ENCODE results near the gene GPR107.

GPR107 gene

DNA sequence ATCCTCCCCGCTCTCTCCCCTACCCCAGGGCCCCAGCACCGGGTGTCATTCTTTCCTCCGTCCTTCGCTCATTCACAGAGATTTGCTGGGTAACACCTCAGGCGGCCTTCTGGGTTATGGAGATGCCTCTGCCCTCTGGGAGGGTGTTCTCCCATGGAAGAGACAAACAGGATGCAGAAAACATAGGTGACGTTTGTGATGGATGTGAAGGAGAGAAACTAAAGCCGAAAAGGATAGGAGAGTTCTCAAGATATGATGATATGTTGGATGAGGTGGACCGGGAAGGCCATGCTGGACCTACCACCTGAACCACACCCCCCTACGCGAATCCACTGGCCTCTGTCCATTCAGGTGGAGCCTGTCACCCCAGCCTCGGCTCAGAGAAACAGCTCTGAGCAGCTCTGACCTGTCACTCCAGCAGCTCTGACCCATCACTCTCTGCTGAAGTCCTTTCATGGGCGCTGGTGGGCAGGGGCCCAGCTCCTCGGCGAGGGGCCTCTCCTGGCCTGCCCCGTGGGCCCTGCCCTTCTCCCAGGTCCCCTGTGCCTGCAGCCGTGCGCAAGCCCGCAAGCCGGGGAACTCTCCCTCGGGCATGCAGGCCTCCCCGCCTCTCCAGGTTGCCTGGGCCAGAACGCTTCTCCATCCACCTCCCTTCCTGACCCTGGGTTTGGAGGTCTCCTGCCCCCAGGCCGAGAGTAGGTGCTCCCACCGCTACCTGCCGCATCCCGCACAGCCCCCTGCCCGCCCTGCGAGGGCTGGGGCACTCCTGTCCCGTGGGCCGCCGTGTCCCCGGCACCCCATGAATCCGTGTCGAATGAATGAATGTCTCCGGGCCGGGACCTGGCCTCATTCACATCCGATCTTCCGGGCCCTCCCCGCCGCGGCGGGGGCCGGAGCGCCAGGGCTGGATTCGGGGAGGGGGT, 117.8 kb downstream of the GPR107 start:
- no peak for DNase-seq

DNA sequence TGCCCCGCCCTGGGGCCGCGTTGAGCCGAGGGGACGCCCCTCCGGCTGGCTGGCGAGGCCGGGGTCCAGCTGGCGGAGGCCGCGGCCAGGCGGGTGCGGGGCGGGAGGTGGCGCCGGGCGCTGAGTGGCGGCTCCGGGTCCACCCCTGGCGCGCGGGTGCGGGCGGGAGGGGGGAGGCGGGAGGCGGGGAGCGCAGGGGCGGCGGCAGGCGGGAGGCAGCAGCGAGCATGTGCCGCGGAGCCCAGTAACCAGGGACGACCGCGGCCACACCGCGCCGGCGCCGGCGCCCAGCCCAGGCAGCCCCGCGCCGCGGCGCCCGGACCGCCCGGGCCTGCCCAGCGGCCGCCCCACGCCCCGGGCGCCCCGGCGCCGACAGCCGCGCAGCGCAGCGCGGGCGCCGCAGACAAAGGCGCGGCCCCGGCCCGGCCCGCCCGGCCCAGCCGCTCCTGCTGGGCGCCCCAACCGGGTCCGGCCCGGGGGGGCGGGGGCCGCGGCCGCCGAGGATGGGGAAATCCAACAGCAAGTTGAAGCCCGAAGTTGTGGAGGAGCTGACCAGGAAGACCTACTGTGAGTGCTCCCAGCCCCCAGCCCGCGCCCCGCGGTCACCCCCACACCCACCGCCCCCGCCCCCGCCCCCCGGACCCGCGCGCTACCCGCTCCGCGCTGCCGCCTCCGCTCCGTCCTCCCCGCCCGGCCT, 118.6 kb downstream of the GPR107 start, which contains the start of gene NCS1:
Gene NCS1 (plus strand): TSS at position 244 of the 697 bp plus-strand sequence. CDS start 260 bp downstream, at position 504.
- peak; percentile 13 for DNase-seq

DNA sequence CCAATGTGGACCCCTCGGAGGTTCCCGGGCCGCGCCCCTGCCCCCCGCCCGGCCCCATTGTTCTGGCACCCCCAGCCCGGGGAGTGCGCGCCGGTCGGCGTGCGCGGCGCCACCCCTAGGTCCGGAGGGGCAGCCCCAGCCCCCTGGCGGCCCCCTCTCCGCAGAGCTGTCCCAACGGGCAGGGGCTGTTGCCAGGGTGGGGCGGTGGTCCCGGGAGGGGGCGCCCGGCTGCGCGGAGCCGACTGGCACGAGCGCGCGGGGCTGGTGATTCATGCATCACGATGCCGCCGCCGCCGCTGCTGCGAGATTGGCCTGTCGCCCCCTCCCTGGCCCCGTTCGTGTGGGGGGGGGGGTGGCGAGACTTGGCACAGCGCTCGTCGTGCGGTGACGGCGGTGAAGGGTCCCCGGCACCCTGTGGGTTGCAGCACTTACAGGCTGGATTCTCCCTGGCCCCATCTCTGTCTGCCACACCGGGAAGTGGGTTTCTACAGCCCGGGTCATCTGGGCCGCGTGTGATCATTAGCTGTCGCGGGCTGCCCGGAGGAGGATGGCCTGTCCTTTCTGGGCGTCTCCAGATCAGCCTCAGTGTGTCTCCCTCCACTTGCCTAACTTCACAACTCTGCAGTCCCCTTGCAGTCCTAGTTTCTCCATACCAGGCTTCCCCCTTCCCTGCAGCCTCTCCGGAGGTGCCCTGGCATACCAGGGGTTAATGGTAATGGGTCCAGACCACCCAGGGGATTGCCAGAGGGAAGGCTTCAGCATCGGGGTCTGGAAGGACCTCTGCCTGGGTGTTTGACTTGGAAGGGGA, 119.4 kb downstream of the GPR107 start:
- peak; percentile 6 for DNase-seq

DNA sequence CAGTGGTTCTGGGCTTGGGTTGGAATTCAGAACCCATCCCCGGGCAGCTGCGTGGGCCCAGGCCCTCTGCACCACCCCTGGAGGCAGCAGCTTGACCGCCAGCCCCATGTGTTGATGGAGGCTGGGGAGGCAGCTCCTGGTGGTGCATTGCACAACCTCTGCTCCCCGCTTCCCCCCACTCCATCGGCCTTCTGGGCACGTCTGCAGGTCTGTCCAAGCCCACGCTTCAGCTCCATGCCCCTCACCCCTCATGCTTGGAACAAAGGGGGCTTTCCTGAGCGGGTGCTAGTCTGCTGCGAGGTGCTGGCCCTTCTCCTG, 119.9 kb downstream of the GPR107 start:
- DNase-seq, result no peak

DNA sequence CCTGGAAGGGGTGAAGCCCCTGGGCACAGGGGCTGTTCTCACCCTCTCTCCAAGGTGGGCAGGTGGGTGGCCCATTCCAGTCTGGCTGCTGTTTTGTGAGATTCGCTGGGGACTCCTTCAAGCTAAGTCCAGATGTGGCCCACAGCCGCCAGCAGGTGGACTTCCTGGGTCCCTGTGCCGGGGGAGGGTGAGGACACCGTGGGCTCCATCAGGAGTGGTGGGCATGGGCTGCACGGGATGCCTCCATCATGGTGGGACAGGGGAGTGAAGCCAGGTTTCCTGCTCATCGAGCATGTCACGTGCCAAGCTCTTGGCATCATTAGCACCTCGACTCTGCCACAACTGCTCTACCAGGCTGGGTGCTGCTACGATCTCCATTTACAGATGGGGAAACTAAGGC, 120.3 kb downstream of the GPR107 start:
- no peak for DNase-seq

DNA sequence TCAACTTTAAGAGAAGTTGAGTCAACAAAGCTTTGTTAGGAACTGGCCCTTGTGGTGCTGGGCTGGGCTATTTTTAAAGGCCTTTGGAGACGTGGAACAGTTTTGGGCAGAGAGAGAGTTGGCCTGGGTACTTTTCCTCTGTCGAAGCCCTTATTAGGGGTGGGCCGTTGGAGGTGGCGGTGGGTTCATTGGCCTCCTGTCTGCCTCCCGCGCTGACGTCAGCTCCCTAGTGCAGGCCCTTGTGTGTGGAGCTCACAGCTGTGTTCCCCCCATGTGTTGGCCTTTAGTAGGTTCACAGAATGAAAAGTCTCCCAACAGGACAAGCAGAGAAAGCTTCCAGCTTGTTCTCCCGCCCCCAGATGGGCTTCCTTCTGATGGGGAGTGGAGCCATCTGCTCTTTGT, 121.2 kb downstream of the GPR107 start:
- no peak for DNase-seq

DNA sequence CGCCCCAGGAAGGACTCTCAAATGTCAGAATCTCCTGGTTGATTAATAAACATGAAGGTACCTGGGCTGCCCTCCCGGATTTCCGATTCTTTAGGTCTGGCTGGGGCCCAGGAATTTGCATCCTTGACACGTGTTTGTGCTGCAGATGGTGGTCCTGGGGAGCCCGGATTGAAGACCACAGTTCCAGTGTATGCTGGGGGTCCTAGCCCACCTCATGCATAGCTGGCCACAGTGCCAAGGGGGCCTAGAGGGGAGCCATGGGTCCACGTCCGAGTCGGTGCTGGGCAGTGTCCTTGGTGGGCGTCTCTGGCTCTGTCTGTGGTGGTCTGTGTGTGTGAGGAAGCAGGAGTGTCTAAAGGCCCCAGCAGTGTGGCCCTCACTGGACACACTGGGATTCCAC, 121.6 kb downstream of the GPR107 start:
- DNase-seq, result no peak

DNA sequence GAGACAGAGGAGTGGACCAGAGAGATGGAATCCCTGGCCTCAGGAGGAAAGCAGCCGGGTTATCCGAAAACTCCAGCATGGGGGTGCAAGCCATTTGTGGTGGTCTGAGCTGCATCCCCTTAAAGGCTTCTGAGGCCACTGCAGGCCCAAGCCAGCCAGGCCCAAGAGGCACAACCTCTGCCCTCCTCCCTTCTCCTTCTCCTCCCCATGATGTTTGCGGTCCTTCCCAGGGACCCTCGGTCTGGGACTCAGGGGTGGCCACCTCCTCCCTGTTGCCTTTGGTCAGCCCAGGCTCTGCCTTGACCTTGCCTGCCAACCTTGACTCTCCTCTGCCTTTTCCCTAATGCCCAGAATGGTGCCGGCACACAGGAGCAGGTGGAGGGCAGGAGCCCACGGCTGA, 123.1 kb downstream of the GPR107 start:
- DNase-seq, result no peak

DNA sequence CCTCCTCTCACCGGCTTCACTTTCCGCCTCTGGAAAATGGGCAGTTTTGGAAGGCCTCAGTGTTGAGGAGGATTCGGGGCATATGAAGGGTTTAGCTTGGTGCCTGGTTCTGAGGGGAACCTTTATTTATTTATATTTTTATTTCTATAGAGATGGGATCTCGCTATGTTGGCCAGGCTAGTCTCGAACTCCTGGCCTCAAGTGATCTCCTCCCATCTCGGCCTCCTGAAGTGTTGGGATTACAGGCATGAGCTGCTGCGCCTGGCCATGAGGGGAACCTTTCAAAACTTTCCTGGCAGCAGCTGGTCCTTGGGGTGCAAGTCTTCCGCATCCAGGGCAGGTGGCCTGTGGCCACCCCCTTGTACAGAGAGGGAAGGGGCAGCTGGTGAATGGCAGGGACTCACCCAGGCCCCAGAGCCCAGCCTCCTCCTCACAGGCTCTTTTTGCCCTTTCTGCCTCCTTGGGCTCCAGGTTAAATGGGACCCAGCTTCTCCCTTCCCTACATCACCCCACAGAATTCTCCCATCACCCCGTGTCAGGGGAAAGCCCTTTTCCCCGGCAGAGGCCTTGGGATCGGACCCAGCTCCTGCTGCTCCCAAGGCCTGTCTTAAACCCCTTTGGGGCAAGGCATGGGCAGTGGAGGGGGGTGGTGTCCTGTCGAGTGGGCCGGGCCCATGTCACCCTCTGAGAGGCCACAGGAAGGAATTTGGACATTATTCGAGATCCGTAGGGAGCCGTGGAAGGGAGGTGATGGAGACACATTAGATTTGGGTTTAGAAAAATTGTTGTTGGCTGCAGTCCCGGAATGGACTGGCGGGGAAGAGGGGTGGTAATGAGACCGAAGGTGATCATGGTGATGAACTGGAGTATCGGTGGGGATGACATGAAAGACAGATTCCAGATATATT, 124.4 kb downstream of the GPR107 start:
- DNase-seq, result no peak

DNA sequence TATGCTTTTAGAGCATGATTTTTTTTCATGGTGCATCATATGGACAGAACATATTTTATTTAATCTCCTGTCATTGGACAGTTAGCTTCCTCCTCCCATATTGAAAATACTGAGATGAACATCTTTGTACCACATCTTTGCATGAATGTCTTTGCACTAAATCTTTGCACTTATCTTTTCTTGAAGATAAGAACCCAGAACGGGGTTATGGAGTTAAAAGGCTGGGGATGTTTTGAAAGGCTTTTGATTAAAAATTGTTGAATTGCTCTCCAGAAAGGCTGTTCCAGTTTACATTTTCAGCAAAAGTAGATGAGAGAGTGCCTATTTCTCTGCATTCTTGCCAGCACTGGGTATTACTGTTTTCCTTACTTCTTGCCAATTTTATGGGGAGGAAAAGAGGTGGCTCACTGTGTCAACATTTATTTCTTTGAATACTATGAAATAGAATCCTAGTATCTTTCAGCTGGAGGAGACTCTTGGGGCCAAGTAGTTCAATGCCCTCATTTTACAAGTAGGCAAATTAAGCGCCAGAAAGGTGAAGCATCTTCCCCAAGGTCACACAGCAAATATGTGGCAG, 125.7 kb downstream of the GPR107 start:
- DNase-seq, result no peak

DNA sequence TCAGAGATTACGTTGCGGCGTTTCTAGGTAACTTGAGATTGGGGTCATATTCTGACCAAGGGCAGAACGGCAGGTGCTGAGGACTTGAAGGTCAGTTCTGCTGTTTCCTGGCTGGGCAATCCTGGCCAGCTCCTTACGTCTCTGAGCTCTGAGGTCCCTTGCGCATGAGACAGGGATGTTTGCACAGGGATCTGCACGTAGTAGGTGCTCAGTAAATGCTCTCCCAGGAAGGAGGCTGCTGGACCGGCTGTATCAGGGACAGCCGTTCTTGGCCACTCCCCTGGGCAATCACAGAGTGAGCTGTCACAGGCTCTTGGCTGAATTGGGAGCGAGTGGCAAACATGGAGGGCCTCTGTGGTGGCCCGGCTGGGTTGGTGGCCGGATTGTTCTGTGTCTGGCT, 126.8 kb downstream of the GPR107 start:
- no peak for DNase-seq

DNA sequence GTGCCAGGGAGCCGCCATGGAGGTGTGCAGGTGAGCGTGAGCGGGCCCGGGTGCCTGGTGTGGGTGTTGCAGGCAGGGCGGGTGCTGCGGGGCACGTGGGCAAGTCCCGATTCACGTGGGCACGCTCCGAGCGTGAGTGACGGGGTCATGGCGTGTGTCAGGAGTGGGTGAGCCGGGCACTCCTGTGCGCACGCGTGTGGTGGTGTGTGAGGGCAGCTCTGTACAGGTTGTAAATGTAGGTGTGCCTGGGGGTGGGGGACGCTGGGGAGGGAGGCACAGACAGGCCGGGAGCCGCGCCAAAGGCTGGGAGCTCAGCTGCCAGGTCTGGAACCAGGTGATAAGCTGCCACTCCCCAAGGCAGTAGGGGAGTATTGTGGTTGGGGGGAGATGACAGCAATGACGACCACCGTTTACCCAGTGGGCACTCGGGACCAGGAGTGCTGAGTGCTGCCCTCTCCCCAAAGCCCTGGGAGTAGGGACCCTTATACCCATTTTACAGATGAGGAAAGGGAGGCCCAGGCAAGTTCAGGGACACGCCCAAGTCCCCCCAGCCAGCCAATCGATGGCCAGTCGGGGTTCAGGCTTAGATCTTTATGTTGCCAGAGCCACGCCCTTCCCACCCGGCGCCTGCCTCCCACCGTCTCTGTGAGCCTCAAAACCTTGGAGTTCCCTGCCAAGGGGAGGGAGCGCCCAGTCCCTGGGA, 128.1 kb downstream of the GPR107 start:
- no peak for DNase-seq

DNA sequence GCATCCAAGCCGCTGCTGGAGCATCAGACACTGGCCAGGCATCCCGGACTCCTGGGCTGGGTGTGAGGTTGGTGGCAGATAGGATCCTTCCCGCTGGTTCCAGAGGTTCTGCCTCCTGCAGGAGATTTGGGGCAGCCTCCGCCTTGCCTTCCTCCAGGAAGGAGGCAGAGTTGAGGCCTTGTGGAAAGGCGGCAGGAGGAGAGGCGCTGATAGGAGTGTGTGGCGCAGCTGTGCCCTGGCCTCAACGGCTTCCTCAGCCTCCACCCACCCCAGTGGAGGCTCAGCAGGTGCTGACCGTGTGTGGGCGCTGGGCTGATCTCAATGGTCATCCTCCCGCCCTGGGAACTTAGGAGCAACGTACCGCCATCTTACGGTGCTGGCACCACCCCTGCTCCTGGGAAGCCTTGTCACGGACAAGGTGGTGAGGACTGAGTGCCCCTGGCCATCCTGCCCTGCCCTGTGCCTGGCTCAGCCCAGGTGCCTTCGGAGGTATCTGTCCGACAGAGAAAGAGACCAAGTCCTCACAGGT, 128.7 kb downstream of the GPR107 start:
- DNase-seq, result no peak

DNA sequence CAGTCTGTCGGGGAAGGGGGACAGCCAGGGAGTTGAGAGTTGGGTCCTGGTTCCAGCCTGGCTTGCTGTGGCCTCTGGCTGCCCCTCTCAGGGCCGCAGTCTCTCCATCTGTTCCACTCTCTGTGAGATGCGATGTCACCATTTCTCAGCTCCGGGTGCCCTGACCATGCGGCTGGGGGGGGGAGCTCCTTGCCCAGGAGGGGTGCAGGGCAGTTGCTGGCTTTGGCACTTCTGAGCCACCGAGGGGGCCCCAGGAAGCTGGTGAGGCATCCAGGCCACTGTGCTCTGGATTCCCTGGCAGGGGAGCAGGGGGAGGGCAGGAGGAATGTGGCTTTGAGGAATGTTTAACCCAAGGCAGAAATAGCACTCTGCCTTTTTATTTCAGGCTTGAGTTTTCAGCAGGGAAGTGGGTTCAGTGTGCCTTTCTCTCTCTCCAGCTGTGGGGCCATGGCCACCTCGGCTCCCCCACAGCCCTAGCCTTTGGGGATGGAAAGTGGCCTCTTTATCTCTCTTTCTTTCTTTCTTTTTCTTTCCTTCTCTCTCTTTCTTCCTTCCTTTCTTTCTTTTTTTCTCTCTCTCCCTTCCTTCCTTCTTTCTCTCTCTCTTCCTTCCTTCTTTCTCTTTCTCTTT, 129.5 kb downstream of the GPR107 start:
- no peak for DNase-seq

DNA sequence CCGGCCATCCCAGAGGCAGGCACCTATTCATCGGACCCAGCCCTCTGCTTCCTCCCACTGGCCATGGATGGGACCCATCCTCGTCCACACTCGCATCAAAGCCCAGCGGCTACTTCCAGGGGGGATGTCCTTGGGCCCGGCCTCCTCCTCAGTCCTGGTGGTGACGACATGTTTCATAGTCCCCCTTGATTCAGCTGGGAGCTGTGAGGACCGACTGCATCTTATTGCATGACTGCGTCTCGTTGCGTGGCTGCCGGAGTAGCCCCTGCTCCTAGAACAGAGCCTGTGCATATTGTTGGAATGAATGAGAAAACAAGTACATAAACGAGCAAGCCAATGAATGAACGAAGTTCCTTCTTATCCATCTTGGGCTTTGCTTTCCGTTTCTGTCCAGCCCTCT, 131.3 kb downstream of the GPR107 start:
- no peak for DNase-seq

DNA sequence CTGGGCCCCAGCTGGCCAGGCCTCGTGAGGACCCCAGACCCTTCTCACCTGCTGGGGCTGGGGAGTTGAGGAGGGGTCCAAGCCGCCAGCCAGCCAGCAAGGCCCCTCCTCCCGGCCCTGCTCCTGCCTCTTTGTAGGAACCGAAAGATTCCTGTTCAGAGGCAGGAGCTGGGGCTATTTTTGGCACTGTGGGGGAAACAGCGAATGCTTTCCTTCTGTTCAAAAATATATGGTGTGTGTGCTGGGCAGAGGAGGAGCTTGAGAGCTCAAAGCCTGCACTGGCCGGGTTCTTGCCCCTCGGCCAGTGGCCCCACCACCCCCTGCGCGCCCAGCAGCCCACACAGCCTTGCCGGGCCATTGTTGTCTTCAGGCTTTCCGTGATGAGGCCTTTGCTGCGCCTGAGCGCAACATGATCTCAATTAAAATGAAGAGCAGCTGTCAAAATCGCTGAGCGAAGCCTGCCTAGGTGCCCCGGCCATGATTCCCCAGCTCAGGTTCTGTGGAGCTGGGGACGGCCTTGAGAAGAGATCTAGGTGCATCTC, 131.9 kb downstream of the GPR107 start:
- no peak for DNase-seq

DNA sequence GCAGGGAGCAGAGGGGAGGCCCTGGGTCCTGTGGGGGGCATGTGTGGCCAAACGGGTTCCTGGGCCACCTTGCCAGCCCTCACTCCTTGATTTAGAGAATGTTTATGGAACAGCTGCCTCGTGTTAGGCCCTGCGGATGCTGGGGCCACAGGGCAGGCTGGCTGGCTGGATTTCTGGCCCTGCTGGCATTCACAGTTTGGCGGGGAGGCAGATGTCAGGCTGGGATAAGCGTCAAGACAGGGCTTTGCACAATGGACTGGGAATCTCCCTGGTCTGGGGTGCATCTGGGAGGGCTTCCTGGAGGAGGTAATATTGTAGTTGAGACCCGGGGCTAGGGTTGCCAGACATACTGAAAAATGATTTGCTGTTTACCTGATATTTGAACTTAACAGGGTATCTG, 132.3 kb downstream of the GPR107 start:
- DNase-seq, result no peak

DNA sequence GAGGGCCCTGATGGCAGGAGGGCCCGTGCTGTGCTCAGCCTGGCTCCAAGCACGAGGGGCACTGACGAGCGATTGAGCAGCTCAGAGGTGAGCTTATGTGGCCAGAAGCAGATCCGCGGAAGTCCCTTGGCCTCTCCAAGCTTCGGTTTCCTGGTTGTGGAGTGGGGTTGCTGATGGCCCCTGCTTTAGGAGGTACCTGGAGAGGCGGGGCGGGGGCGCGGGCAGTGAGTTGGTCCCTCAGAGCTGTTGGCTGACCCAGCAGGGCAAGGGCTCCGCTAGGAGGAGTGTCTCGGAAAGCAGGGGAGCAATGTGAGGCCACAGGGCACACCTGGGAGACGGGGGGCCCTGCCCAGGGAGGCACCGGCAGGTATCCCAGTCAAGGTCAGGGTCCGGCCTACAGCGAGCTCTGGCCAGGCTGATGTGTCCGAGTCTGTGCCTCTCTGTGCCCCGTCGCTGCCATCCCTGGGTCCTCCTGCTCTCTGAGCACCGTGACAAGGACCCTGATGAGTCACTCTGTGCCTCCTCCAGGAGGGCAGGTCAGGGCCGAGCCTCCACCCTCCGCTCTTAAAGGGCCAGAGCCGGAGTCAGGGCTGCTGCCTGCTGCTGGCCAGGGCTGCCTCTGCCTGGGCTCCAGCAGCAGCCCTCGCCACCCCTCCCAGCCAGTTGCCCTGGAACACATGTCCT, 133.3 kb downstream of the GPR107 start:
- DNase-seq, result no peak

DNA sequence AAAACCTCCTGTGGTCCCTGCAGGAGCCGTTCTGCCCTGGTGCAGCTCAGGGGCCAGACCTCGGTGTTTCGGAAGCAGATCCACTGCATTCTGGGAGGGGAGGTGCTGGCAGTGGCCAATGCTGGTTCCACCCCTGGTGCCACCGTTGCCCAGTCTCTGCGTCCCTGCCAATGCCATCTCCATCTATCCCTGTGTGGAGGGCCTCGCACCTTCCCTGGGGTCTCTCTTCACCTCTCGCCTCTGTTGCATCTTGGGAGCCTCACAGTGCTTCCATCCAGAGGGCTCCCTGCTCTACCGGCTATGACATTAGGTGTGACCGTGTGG, 133.8 kb downstream of the GPR107 start:
- no peak for DNase-seq

All from CD4-positive, alpha-beta T cell treated with Interleukin-4 for 4 hours (primary cell).